ENCODE results near the gene NUDT5.
A peak's percentile ranks its signal among the peaks of the same experiment; 100 is the strongest.

DNA sequence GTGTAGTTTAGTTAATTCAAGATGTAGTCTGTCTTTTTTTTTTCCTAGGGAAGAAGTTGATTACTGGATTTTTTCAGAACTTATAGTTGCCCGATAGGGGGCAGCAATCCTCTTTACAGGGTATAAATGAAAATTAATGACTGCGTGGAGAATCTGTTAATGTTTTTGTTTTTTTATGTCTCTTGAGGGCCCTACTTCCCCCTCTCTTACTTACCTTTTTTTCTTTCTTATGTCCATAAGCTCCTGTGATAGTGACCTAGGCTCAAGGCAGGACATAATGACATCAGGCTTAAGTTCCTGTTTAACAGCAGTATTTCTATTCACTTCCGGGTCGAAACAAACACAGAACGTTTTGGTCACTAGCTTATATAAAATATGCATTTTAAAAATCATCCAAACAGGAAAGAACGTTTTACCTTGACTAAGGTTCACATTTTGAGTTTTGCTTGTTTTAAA, 19.1 kb upstream of the NUDT5 start:
- TF ChIP-seq CTCF (CRISPR knock-in tag; IDR thresholded peaks at IDR 0.05), result peak; percentile 54
- TF ChIP-seq ZNF558 (CRISPR knock-in tag; IDR thresholded peaks at IDR 0.05; ENCODE audit: borderline replicate concordance), result no peak

Measured in HepG2 (cell line).